PFSK-1 (cell line): ENCODE measurements around the gene CENPS.

Experiments used
- POLR2AphosphoS5 ChIP-seq: IDR thresholded peaks from 2 replicates; pipeline ENCODE4 v1.6.1; 2012; ENCODE audit warnings: low read depth, mild to moderate bottlenecking, control low read depth, low read length, moderate library complexity
- REST ChIP-seq, 2 experiments: IDR thresholded peaks; 2 replicates each; pipeline versions ENCODE4 v1.6.1 to v1.8.0; 2011 to 2012; ENCODE audit warnings: low read depth in 2 of 2, low read length in 2 of 2, control low read depth in 1 of 2, inconsistent platforms in 1 of 2, mild to moderate bottlenecking in 1 of 2, moderate library complexity in 1 of 2; ENCODE audit not compliant: insufficient read depth in 1 of 2
- SIN3A ChIP-seq: IDR thresholded peaks from 2 replicates; pipeline ENCODE4 v1.6.1; 2012; ENCODE audit warnings: mild to moderate bottlenecking, low read length, moderate library complexity, borderline replicate concordance; ENCODE audit not compliant: insufficient read depth

- no peak for TF ChIP-seq POLR2AphosphoS5
- no peak for TF ChIP-seq REST (IDR thresholded peaks at IDR 0.05; ENCODE audit: insufficient read depth in 1 of 2, low read depth in 2 of 2, low read length in 2 of 2)
- no peak for TF ChIP-seq SIN3A
Measured at GRCh38 chr1:10424651-10425050, 5.6 kb upstream of the CENPS start.
